Measurements from ENCODE around the gene ZNF470. TPM values are rescaled to one million over a fixed set of nuclear protein-coding genes. Genes with fewer than 3 reads are reported as not detected.

ZNF470 gene
- total RNA-seq, 1 experiment from 2014 or later = 0.43 TPM

- Mint-ChIP-seq H3K9me3 (ENCODE audit: unreplicated experiment) (peaks cover 37% of the 10 kb centered on the region), H3K27ac (ENCODE audit: unreplicated experiment) (no peak overlapping the region), H3K36me3 (ENCODE audit: insufficient read depth, unreplicated experiment) (no peaks in the 10 kb centered on the region), H3K4me3 (ENCODE audit: unreplicated experiment) (no peak overlapping the region), H3K27me3 (ENCODE audit: insufficient read depth, unreplicated experiment) (no peaks in the 10 kb centered on the region), H3K4me1 (ENCODE audit: low read depth, unreplicated experiment) (no peaks in the 10 kb centered on the region)
- Histone ChIP-seq H3K36me3 (ENCODE audit: control insufficient read depth, insufficient read depth, low read length) (no peaks in the 10 kb centered on the region), H3K9me3 (peaks cover 11% of the 10 kb centered on the region), H3K4me3 (ENCODE audit: low read depth, low read length) (no peak overlapping the region), H3K4me1 (no peaks in the 10 kb centered on the region), H3K27me3 (replicated peaks; ENCODE audit: control insufficient read depth, insufficient read depth, low read length) (no peaks in the 10 kb centered on the region)
- no peak for TF ChIP-seq CTCF (IDR thresholded peaks at IDR 0.05; ENCODE audit: insufficient read depth in 1 of 2, low read depth in 1 of 2, low read length in 1 of 2, severe bottlenecking in 1 of 2, unreplicated experiment in 1 of 2)
- no TSS peak for BruUV-seq (replicated peaks)
- CTCF ChIA-PET = no interaction called here
- POLR2A ChIA-PET = no interaction called here
- DNase-seq = no peak
- intact Hi-C loops (cut with micrococcal nuclease; ENCODE audit: unreplicated experiment) = no loop called here
Measured at GRCh38 chr19:56547535-56547934, 19.7 kb upstream of the ZNF470 start.

- DNase-seq = no peak
- H3K36me3 Mint-ChIP-seq (ENCODE audit: insufficient read depth, unreplicated experiment) = no peaks in the 10 kb centered on the region
- TF ChIP-seq CTCF (IDR thresholded peaks at IDR 0.05; ENCODE audit: insufficient read depth in 1 of 2, low read depth in 1 of 2, low read length in 1 of 2, severe bottlenecking in 1 of 2, unreplicated experiment in 1 of 2) = no peak
- peaks cover 58% of the 10 kb centered on the region for H3K9me3 Mint-ChIP-seq (ENCODE audit: unreplicated experiment)
- no peak overlapping the region for H3K27ac Mint-ChIP-seq (ENCODE audit: unreplicated experiment)
- H3K27me3 Mint-ChIP-seq (ENCODE audit: insufficient read depth, unreplicated experiment) = no peaks in the 10 kb centered on the region
- ChIA-PET CTCF (no interaction called here), POLR2A (no interaction called here)
- H3K4me1 ChIP-seq = no peaks in the 10 kb centered on the region
- no peak overlapping the region for H3K4me3 Mint-ChIP-seq (ENCODE audit: unreplicated experiment)
- H3K36me3 ChIP-seq (ENCODE audit: control insufficient read depth, insufficient read depth, low read length) = no peaks in the 10 kb centered on the region
- intact Hi-C loops (cut with micrococcal nuclease; ENCODE audit: unreplicated experiment) = no loop called here
- H3K4me1 Mint-ChIP-seq (ENCODE audit: low read depth, unreplicated experiment) = no peaks in the 10 kb centered on the region
- no TSS peak for BruUV-seq (replicated peaks)
- H3K27me3 ChIP-seq (replicated peaks; ENCODE audit: control insufficient read depth, insufficient read depth, low read length) = no peaks in the 10 kb centered on the region
- H3K9me3 ChIP-seq = peaks cover 13% of the 10 kb centered on the region
- no peak overlapping the region for H3K4me3 ChIP-seq (ENCODE audit: low read depth, low read length)
Measured at GRCh38 chr19:56554272-56554869, 12.9 kb upstream of the ZNF470 start.

GRCh38 chr19:56562766-56563165 lies 4.5 kb upstream of the ZNF470 start:
- no peak overlapping the region for H3K27ac Mint-ChIP-seq (ENCODE audit: unreplicated experiment)
- peaks cover 49% of the 10 kb centered on the region for H3K9me3 Mint-ChIP-seq (ENCODE audit: unreplicated experiment)
- H3K4me3 ChIP-seq (ENCODE audit: low read depth, low read length) = no peak overlapping the region
- peaks cover 3% of the 10 kb centered on the region for H3K36me3 Mint-ChIP-seq (ENCODE audit: insufficient read depth, unreplicated experiment)
- DNase-seq = no peak
- peaks cover 26% of the 10 kb centered on the region for H3K9me3 ChIP-seq
- H3K4me3 Mint-ChIP-seq (ENCODE audit: unreplicated experiment) = no peak overlapping the region
- H3K4me1 Mint-ChIP-seq (ENCODE audit: low read depth, unreplicated experiment) = no peaks in the 10 kb centered on the region
- H3K27me3 ChIP-seq (replicated peaks; ENCODE audit: control insufficient read depth, insufficient read depth, low read length) = no peaks in the 10 kb centered on the region
- H3K27me3 Mint-ChIP-seq (ENCODE audit: insufficient read depth, unreplicated experiment) = no peaks in the 10 kb centered on the region
- ChIA-PET POLR2A (no interaction called here), CTCF (no interaction called here)
- no TSS peak for BruUV-seq (replicated peaks)
- H3K4me1 ChIP-seq = no peaks in the 10 kb centered on the region
- TF ChIP-seq CTCF (IDR thresholded peaks at IDR 0.05; ENCODE audit: insufficient read depth in 1 of 2, low read depth in 1 of 2, low read length in 1 of 2, severe bottlenecking in 1 of 2, unreplicated experiment in 1 of 2) = no peak
- H3K36me3 ChIP-seq (ENCODE audit: control insufficient read depth, insufficient read depth, low read length) = no peaks in the 10 kb centered on the region
- intact Hi-C loops (cut with micrococcal nuclease; ENCODE audit: unreplicated experiment) = no loop called here

Measured in Caco-2 (cell line).